ENCODE data around the gene PARP11. TPM values are rescaled to one million over a fixed set of nuclear protein-coding genes. Genes with fewer than 3 reads are reported as not detected.

PARP11 gene
- total RNA-seq, 1 experiment from 2014 or later = not detected

DNA sequence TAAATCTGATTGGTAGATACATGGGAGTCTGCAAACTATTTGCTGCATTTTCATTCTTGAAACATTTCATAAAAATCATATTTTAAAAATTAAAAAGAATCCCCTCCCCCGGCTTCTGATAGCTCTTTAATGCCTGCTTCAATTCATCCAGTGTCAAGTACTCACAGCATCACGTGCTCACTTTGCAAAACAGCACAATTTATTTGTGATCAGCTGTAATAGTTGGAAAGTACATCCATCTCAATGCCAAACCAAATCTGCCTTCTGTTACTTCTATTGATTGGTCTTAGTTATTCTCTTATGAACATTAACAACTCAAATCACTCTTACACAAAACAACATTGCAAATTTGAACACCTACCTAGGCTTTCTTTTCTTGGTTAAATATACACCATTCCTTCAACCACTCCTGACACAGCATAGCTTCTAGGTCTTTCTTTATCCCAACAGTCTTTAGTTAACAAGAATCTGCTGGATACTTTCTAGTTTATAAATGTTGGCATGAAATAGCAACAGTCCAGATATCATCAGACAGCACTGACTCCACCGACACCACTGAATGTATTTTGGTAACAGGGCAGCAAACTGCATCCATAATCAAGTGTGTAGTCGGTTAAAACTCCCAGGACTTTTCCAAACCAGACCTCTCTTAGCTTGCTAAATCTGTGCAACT lies 58.0 kb downstream of the PARP11 start:
- POLR2A ChIA-PET (ENCODE audit: unreplicated experiment) = no interaction called here
- Histone ChIP-seq H3K4me2 (no peak overlapping the region), H3K79me2 (ENCODE audit: low read depth) (no peaks in the 10 kb centered on the region), H3K9me2 (ENCODE audit: insufficient read depth) (no peaks in the 10 kb centered on the region), H3K9me3 (ENCODE audit: insufficient read depth, low read depth) (no peaks in the 10 kb centered on the region), H2AFZ (no peak overlapping the region), H3K36me3 (ENCODE audit: low read depth) (no peaks in the 10 kb centered on the region), H4K20me1 (ENCODE audit: insufficient read depth) (no peaks in the 10 kb centered on the region), H3K4me3 (no peak overlapping the region), H3F3A (ENCODE audit: insufficient read depth, low read depth) (no peaks in the 10 kb centered on the region), H3K27ac (no peak overlapping the region), H3K4me1 (replicated peaks; ENCODE audit: insufficient read depth) (no peaks in the 10 kb centered on the region), H3K27me3 (ENCODE audit: insufficient read depth, low read depth) (peaks cover 89% of the 10 kb centered on the region)
- no peak for DNase-seq
- intact Hi-C loops (cut with micrococcal nuclease; ENCODE audit: unreplicated experiment) = no loop called here
- TF ChIP-seq EZH2 (IDR thresholded peaks at IDR 0.05; ENCODE audit: low read depth) (no peak), CTCF (conservative IDR thresholded peaks at IDR 0.05) (no peak)
- BruUV-seq (replicated peaks) = no TSS peak
- CTCF ChIA-PET = no interaction called here

DNA sequence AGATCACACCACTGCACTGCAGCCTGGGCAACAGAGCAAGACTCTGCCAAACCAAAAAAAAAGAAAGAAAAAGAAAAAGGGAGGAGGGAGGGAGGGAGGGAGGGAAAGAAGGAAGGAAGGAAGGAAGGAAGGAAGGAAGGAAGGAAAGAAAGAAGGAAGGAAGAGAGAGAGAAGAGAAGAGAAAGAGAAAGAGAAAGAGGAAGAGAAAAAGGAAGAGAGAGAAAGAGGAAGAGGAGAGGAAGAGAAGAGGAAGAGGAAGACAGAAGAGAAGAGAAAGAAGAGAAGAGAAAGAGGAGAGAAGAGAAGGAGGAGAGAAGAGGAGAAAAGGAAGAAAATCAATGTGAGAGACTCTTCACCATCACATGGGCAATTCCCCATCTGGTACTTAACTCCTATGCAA lies 62.7 kb downstream of the PARP11 start:
- Histone ChIP-seq H3K79me2 (ENCODE audit: low read depth) (no peaks in the 10 kb centered on the region), H3K4me3 (no peak overlapping the region), H3K9me2 (ENCODE audit: insufficient read depth) (no peaks in the 10 kb centered on the region), H3K36me3 (ENCODE audit: low read depth) (no peaks in the 10 kb centered on the region), H3K4me1 (replicated peaks; ENCODE audit: insufficient read depth) (no peaks in the 10 kb centered on the region), H2AFZ (no peak overlapping the region), H3K9me3 (ENCODE audit: insufficient read depth, low read depth) (no peaks in the 10 kb centered on the region), H4K20me1 (ENCODE audit: insufficient read depth) (no peaks in the 10 kb centered on the region), H3K4me2 (no peak overlapping the region), H3K27me3 (ENCODE audit: insufficient read depth, low read depth) (peaks cover 93% of the 10 kb centered on the region), H3F3A (ENCODE audit: insufficient read depth, low read depth) (no peaks in the 10 kb centered on the region), H3K27ac (no peak overlapping the region)
- TF ChIP-seq EZH2 (IDR thresholded peaks at IDR 0.05; ENCODE audit: low read depth) = no peak
- no peak for TF ChIP-seq CTCF (conservative IDR thresholded peaks at IDR 0.05)
- CTCF ChIA-PET = no interaction called here
- no peak for DNase-seq
- POLR2A ChIA-PET (ENCODE audit: unreplicated experiment) = no interaction called here
- BruUV-seq (replicated peaks) = no TSS peak
- intact Hi-C loops (cut with micrococcal nuclease; ENCODE audit: unreplicated experiment) = no loop called here

- TF ChIP-seq EZH2 (IDR thresholded peaks at IDR 0.05; ENCODE audit: low read depth) (no peak), CTCF (conservative IDR thresholded peaks at IDR 0.05) (no peak)
- no peak for DNase-seq
- no peaks in the 10 kb centered on the region for H3K4me1 ChIP-seq (replicated peaks; ENCODE audit: insufficient read depth)
- no peaks in the 10 kb centered on the region for H3K36me3 ChIP-seq (ENCODE audit: low read depth)
- no peaks in the 10 kb centered on the region for H3F3A ChIP-seq (ENCODE audit: insufficient read depth, low read depth)
- ChIA-PET POLR2A (ENCODE audit: unreplicated experiment) (no interaction called here), CTCF (no interaction called here)
- H3K4me3 ChIP-seq = no peak overlapping the region
- no peaks in the 10 kb centered on the region for H4K20me1 ChIP-seq (ENCODE audit: insufficient read depth)
- H3K9me3 ChIP-seq (ENCODE audit: insufficient read depth, low read depth) = no peaks in the 10 kb centered on the region
- no peaks in the 10 kb centered on the region for H3K79me2 ChIP-seq (ENCODE audit: low read depth)
- BruUV-seq (replicated peaks) = no TSS peak
- H3K27ac ChIP-seq = no peak overlapping the region
- intact Hi-C loops (cut with micrococcal nuclease; ENCODE audit: unreplicated experiment) = no loop called here
- H2AFZ ChIP-seq = no peak overlapping the region
- no peak overlapping the region for H3K4me2 ChIP-seq
- H3K9me2 ChIP-seq (ENCODE audit: insufficient read depth) = no peaks in the 10 kb centered on the region
- H3K27me3 ChIP-seq (ENCODE audit: insufficient read depth, low read depth) = peaks cover 91% of the 10 kb centered on the region
These were observed 63.2 kb downstream of the PARP11 start for GRCh38 chr12:3810016-3810370.
